Measurements from ENCODE around the gene ZNF385D.

ZNF385D gene

GRCh38 chr3:21791356-21791755 lies 40.3 kb upstream of the ZNF385D start:
- no peak for DNase-seq (ENCODE audit: low read depth)
- TF ChIP-seq MYC (IDR thresholded peaks at IDR 0.05; ENCODE audit: low read depth, low read length) (no peak), POLR2A (IDR thresholded peaks at IDR 0.05; ENCODE audit: extremely low read depth, insufficient read length) (no peak), CTCF (IDR thresholded peaks at IDR 0.05; ENCODE audit: low read depth, low read length) (no peak)
- TF ChIP-seq, protein P1, sequence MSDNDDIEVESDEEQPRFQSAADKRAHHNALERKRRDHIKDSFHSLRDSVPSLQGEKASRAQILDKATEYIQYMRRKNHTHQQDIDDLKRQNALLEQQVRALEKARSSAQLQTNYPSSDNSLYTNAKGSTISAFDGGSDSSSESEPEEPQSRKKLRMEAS (IDR thresholded peaks at IDR 0.05; ENCODE audit: low read depth, low read length), result no peak
- H3K4me3 ChIP-seq (ENCODE audit: low read depth, low read length), result no peak overlapping the region

DNA sequence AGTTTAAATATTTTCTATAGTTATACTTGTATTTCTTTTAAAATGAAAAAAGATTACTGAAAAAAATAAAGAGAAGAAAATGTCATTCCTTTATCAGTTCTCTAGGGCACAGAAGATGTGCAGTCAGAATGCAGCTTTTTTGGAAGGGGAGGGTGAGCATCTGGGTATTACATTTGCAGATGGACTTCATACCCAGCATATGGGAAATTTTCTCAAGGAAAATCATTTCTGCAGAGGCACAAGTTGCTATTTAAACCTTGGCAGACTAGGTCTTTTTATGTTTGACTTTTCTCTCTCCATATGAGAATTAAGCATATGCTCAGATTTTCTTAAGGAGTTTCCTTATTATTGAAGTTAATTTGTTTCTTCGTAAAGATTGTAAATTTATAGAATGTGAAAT lies 39.5 kb upstream of the ZNF385D start:
- TF ChIP-seq CTCF (IDR thresholded peaks at IDR 0.05; ENCODE audit: low read depth, low read length), result no peak
- no peak for TF ChIP-seq POLR2A (IDR thresholded peaks at IDR 0.05; ENCODE audit: extremely low read depth, insufficient read length)
- TF ChIP-seq, protein P1 (IDR thresholded peaks at IDR 0.05; ENCODE audit: low read depth, low read length), result no peak
- TF ChIP-seq MYC (IDR thresholded peaks at IDR 0.05; ENCODE audit: low read depth, low read length), result no peak
- no peak overlapping the region for H3K4me3 ChIP-seq (ENCODE audit: low read depth, low read length)
- DNase-seq (ENCODE audit: low read depth), result no peak

DNA sequence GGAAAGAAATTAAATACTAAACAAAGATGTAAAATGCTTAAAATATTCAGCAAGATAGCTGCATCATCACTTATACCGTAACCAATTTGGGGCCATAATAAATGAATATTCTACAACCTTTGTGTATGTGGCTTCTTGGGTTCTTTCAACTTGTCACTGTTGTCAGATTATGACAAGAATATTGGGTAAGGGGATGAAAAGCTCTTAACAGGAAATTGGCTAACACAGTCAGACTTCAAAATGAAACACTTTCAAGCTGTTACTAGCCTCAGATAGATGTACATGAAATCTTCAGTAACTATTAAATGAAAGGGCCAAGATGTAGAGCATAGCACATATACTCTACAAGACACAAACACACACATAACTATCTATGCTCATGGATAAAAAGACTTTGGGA lies 38.7 kb upstream of the ZNF385D start:
- no peak for DNase-seq (ENCODE audit: low read depth)

DNA sequence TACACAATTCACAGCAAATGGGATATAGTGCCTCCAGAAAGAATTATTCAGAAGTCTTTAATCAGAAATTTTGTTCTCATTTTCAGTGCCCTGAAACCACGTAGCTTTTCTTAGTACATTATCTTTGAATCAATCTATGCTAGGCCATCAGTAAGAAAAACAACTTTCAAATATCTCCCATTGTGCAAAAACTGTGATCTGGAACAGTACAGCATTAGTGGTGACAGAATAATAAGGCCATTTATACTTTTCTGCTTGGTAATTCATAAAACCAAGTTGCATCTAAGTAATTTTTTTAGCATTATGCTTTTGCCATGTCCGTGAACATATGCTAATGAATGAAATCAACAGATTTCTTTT lies 35.4 kb upstream of the ZNF385D start:
- DNase-seq (ENCODE audit: low read depth), result no peak
- no peak overlapping the region for H3K4me3 ChIP-seq (ENCODE audit: low read depth, low read length)
- TF ChIP-seq POLR2A (IDR thresholded peaks at IDR 0.05; ENCODE audit: extremely low read depth, insufficient read length) (no peak), CTCF (IDR thresholded peaks at IDR 0.05; ENCODE audit: low read depth, low read length) (no peak), MYC (IDR thresholded peaks at IDR 0.05; ENCODE audit: low read depth, low read length) (no peak)
- TF ChIP-seq, protein P1 (IDR thresholded peaks at IDR 0.05; ENCODE audit: low read depth, low read length), result no peak

More for the DNA sequence above, 38.7 kb upstream of the ZNF385D start:
- no peak overlapping the region for H3K4me3 ChIP-seq (ENCODE audit: low read depth, low read length)
- no peak for TF ChIP-seq CTCF (IDR thresholded peaks at IDR 0.05; ENCODE audit: low read depth, low read length)

DNA sequence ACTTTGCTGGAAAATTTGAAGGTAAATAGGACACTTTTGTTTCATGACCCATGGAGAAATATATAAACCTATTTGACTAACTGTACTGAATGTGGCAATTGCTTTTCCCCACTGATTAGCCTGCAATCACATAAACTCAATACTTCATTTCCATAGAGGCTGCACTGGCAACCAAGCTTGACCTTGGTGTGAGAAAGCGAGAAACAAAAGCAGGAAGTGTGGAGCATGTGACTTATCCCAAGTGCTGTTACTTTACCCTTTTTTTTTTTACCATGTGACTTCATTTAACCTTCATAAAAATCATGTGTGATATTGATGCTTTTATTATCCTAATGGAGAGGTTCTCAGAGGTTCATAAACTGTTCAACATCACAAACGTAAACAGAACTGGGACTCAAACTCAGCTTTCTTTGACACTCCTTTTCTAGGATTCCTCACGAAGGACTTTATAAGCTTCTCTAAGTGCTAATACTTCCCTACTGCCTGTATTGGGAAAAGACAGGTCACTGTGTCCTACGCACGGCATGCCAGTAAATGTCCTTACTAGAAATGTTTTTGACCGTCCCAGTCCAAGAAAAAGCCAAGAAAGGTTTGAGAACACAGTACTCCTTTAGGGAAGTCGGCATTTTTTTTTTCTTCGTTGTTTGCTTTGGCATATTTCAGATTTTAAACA lies 34.9 kb upstream of the ZNF385D start:
- no peak for DNase-seq (ENCODE audit: low read depth)

More for the DNA sequence above, 34.9 kb upstream of the ZNF385D start:
- H3K4me3 ChIP-seq (ENCODE audit: low read depth, low read length), result no peak overlapping the region
- TF ChIP-seq POLR2A (IDR thresholded peaks at IDR 0.05; ENCODE audit: extremely low read depth, insufficient read length) (no peak), MYC (IDR thresholded peaks at IDR 0.05; ENCODE audit: low read depth, low read length) (no peak), CTCF (IDR thresholded peaks at IDR 0.05; ENCODE audit: low read depth, low read length) (no peak)
- TF ChIP-seq, protein P1 (IDR thresholded peaks at IDR 0.05; ENCODE audit: low read depth, low read length), result no peak

All from NB4 (cell line).